ENCODE measurements around the gene ROPN1B. TPM values are rescaled to one million over a fixed set of nuclear protein-coding genes. Genes with fewer than 3 reads are reported as not detected.

The ROPN1B gene
- total RNA-seq, 2 donors from 2014 or later, result not detected

Other genes with a start within 250 kb of the ROPN1B start
- gene SLC41A3, start 114.9 kb downstream of the ROPN1B start, total RNA-seq, result 10 to 100 TPM; 32.3 to 34.5 TPM
- under 1 TPM; 0.21 to 0.48 TPM for gene ALDH1L1, start 211.4 kb downstream of the ROPN1B start, total RNA-seq

Measured in activated T-cell treated with anti-CD3 and anti-CD28 coated beads, Interleukin-2, amount 50 U/mL, for 72 hours (primary cell).